Kidney tubule cell (primary cell): ENCODE results near the gene ANK2.

Experiments
- DNase-seq: peaks from one replicate; pipeline ENCODE4 v3.0.0-alpha.2; 2018; ENCODE audit warnings: low spot score

Gene ANK2

DNA sequence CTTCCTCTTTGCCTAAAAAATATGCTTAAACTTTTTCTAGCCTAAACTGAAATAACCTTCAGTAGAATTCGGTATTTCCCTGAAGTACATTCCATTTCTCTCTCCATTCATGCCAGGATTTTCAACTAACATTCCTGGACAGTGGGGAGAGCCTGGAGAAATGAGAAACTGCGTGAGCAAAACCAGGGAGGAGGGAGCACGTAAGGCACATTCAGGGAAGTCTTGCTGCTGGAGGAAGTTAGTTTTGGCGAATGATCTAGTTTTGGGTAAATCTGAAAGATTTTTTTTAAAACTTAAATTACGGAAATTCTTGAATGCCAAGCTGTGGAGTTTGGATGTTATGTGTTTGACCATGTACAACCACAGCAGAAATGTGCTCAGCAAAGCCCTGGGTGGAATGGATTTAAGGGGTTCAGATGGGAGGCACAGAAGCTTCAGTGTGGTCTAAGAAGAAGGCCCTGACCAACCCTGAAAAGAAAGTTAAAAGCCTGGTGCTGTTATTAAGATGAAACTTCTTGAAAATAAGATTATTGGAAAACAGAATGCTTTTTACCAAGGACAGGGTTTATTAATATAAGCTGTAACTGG lies 347.8 kb downstream of the ANK2 start:
- peak; percentile 70 for DNase-seq

DNA sequence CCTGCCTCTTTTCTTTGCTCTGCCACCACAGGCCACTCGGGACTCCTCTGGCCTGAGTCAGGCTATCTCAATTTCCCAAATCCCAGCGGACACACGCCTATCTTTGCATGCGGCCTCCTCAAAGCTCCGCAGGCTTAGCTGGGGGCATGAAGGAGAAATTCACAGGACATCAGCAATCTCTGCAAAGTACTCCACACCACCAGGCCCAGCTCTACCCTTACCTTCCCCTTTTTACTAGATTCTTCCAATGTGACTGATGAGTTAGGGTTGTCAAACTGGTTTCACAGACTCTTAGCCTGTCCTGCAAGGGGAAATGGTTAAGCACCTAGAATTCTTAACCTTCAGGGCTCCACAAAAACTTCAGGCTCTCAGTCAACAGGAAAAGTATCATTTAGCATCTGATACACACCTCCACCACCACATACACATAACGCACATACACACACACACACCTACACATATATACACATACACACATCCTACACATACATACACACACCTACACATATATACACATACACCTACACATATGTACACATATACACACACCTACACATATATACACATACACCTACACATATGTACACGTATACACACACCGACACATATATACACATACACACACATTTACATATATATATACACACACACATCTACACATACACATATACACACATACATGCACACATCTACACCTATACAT lies 349.1 kb downstream of the ANK2 start:
- DNase-seq, result peak; percentile 10

DNA sequence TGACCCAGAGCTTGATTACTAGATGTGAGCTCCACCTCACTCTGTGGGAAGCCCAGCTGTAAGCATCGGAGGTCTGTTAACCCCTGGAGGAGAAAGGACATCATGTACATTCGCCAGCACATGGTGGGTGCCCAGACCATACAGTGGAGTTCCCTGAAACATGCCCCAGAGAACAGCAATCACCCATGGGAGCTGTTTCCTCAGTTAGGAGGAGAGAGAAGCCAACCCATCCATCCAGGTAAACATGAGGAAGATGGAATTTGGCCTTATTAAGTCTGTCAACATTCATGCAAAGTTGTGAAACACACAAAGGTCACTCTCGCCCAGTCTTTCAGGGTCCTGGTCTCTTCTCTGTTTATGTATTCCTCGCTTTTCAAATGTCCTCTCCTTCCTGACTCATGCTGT lies 354.7 kb downstream of the ANK2 start:
- no peak for DNase-seq

DNA sequence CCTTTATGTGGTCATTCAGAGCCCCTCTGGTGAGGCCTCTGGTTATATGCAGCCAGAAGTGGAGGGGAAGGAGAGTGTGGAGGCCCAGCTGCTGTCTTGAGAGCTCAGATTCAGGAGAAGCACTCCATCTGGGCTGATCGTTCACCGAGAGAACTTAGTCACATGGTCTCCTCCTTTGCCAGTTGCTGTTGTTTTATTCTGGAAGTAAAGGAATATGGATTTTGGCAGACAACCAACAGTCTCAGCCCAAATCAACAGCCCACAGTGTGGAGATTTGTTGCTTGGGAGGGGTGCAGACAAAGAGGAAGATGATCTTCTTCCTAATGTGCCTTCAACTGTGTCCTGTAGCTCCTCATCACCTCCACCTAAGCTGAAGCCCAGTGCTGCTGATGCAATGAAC lies 355.4 kb downstream of the ANK2 start:
- no peak for DNase-seq

DNA sequence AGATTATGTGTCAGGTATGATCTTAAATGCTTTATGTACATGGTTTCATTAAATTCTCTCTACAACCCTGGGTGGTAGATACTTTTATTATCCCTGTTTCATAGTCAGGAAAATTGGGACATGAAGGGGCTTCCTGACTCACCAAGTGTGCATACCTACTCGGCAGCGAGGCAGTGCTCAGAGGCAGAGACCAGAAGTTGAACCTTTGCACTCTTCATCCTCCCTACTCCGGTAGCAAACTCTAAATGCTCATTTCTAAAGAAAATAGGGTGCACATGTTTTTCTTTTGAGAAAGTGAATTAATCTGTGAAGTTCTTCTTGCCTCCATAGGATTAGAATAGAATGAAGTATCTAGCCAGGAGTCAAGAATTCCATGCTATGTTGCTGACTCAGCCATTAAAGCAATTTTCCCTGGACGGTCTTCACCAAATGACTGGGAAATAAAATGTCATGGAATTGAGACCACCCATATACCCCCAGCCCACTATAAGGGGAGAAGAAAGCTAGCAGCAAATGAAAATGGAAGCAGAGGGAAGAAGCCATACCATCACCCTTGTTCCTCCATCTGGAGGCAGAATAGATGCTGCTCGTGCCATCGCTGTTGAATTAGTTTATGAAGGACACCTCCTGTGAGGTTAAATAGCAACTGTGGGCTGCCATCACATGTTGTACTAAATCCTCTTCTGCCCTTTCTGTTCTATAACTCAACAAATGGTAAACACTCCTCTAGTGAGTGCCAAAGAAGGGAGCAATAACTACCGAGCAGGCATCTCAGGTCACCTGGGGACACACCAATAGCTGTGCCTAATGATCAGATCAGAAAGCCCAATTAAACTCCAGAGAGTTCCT lies 356.6 kb downstream of the ANK2 start:
- no peak for DNase-seq

DNA sequence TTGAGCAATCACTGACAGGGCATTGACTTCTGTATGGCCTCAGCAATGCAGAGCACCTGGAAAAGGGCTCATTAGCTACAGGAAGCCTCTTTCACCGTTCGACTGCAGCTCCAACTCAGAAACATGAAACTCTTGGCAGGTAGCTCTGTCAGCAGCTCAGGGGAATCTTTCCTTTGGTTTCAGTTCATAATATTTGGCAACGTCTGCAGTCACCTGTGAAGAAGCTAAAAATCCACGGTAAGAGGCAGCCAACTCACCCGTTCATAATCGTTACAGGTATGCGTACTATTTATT lies 357.2 kb downstream of the ANK2 start:
- DNase-seq, result peak; percentile 4

DNA sequence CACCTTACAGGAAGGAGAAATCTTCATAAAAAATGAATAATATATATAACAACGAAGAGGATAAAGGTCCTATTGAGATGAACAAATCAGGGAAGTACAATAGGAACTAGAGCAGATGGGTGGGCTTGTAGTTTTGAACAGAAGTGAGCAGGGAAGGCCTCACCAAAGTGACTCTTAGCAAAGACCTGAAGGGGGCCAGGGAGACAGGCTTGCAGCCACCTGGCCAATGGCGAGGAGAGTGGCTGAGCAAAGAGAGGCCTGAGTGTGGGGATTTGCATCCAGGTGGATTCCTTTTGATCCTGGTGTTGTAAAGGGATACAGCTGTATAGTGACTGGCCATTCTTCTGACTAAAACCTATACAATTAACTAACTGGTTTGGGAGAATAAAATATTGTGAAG lies 358.0 kb downstream of the ANK2 start:
- no peak for DNase-seq

DNA sequence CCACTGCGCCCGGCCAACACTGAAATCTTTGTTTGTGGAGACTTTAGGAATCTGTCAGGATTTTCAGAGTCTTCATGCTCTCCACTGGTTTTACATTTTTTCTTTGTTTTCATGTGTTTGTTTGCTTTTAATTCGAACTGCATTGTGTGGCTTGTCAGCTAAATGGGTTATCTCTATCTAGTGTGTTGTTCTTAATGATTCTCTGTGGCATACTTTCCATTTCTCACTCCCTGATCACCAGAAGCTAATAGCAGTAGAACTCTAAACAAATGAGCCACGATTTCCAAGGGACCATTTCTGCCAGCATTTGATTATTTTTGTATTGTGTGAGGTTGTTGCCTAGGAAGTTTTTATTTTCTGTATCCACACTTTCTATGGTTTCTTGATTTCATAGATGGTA lies 359.7 kb downstream of the ANK2 start:
- DNase-seq, result no peak

DNA sequence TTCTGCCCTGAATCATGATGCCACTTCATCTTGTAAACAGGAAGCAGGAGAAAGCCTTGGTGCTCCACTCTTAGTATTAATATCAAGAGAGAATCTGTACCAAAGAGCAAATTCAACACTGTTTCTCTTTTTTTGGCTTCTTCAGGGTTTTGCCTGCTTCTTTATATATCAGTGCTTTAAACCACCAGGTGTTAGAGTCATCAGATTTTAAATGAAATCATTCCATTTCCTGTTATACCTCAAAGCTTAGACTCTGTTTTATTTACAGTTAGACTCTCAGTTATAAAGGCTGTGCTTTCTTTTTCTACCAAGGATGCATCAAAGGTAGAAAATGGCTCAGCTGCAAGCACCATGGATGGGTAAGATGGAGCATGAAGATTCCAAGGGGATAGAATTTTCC lies 361.2 kb downstream of the ANK2 start:
- no peak for DNase-seq

DNA sequence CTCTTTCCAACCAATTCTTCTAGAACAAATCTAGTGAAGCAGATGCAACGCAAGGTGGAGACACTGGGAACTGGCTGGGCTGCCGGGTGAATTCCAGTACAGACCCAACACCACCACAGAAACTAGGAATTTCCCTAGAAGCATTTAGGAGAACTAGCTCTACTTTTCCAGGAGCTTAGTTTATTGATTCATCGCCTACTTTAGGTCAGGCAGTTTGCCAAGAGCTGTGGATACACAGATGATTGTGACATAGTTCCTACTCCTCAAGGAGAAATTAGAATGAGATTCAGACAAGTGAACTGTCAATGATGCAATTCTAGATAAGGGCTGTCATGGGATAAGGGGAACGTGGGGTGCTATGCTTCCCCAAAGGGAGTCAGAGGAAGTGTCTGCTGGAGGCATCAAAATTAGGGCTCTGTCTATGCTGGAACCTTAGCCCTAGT lies 362.1 kb downstream of the ANK2 start:
- DNase-seq, result peak; percentile 88

DNA sequence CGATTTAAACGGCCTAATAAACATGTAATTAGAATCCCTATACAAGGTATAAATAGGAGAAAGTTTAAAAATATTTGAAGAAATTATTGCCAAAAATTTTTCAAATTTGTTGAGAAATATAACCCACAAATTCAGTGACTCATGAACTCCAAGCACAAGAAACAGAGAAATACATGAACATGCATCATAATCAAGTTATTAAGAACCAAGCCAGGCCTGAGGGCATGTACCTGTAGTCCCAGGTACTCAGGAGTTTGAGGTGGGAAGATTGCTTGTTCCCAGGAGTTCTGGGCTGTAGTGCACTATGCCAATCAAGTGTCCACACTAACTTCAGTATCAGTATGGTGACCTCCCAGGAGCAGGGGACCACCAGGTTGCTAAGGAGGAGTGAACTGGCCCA lies 370.2 kb downstream of the ANK2 start:
- DNase-seq, result no peak

DNA sequence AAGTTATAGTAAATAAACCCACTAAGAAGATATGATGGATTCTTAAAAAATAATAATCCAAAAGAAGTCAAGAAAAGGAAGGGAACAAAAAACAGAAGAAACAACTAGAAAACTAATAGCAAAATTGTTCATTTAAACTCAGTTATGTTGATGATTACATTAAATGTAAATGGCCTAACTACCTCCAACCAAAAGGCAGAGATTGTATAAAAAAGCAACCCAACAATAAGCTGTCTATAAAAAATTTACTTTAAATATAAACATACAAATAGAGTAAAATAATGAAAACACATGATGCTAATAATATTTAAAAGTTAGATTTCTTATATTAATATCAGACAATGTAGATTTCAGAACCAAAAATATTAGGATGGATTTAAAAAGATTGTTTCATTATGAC lies 371.5 kb downstream of the ANK2 start:
- no peak for DNase-seq

DNA sequence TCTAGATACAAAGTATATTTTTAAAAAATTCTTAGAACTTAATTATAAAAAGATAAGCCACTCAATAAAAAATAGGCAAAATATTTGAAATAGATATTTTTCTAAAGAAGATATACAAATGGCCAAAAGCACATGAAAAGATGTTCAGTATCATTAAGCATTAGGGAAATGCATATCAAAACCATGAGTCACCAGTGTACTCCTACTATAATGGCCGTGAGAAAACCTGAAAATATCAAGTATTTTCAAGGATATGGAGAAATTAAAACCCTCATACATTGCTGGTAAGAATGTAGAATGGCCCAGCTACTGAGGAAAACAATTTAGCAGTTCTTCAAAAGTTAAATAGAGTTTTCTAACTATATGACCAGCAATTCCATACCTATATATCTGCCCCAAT lies 374.2 kb downstream of the ANK2 start:
- no peak for DNase-seq

DNA sequence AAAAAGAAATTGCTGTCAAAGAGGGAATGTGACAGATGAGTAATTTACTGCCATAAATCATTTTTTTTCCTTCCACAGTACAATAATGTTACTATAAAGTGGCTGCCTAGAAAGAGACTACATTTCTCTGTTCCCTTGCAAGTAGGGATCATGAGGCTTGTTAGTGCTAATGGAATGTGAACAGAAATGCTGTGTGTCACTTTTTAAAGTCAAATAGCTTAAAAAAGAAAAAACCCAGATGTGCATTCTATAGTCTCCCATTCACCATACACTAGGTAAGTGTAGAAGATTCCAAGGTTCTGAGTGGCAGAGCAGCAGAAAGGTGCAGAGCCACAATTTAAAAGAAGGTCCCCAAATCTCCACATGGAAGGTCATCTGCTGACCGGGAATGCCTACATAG lies 383.7 kb downstream of the ANK2 start:
- no peak for DNase-seq
